Cerebellar cortex (tissue), 1 donor: ENCODE results near the gene STAG1.
"Not testable (repeated sequence)": the region's sequence is repeated elsewhere in the genome, so short reads cannot be mapped to it uniquely, and the experiment has no call there.

Experiments used
- DNase-seq: peaks from one replicate; pipeline ENCODE4 v3.0.0-alpha.2; 2015; ENCODE audit warnings: low spot score

STAG1 gene

DNA sequence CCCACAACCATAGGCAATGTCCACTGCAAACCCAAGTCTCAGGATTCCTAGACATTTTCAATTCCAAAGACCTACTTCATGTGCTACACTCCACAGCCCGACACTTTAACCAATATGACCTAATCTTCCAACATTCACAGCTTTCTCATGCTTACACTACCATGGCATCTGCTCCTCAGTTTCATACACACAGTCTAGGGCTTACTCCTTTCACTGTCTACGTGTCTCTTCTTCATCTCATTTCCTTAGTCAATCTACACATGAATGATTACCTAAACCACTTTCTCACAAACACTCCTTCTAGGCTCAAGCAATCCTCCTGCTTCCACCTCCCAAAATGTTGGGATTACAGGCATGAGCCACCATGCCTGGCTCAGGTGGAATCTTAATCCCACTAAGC, 106.3 kb downstream of the STAG1 start:
- no peak for DNase-seq

DNA sequence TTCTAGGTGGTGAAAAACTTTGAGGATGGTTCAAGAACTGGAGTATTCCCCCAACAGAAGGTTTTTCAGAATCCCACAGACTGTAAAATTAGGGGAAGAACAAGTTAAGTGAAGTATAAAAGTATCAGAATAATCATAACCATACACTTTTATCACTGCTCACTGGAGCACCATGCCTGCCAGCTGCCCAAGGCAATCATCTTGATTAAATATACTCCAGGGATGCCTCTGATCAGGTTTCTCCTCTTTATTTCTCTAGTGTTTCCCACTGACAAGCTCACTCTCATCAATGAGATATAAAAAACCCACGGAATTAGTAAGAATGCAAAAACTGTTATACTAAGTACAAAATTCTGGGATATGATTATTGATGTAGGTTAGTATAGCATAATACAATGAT, 108.0 kb downstream of the STAG1 start:
- no peak for DNase-seq

DNA sequence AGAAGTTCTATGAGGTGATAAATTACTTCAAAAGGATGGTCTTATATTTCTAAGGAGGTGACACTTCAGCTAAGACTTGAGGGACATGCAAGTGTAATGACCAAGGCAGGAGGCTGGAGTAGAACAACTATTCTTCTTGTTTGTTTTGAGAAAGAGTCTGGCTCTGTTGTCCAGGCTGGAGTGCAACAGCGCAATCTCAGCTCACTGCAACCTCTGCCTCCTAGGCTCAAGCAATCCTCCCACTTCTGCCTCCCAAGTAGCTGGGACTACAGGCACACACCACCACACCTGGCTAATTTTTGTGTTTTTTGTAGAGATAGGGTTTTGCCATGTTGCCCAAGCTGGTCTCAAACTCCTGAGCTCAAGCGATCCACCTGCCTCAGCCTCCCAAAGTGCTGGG, 108.8 kb downstream of the STAG1 start:
- not testable (repeated sequence) for DNase-seq

DNA sequence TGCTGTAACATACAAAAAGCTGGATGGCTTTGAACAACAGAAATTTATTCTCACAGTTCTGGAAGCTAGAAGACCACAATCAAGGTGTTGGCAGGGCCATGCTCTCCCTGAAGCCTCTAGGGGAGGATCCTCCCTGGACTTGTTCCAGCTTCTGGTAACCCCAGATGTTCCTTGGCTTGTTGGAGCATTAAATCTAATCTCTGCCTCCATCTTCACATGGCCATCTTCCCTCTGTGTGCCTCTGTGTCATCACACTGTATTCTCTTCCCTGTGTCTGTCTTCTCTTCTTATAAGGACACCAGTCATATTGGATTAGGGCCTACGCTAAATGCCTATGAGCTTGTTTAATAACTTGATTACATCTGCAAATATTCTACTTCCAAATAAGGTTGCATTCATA, 109.5 kb downstream of the STAG1 start:
- no peak for DNase-seq

DNA sequence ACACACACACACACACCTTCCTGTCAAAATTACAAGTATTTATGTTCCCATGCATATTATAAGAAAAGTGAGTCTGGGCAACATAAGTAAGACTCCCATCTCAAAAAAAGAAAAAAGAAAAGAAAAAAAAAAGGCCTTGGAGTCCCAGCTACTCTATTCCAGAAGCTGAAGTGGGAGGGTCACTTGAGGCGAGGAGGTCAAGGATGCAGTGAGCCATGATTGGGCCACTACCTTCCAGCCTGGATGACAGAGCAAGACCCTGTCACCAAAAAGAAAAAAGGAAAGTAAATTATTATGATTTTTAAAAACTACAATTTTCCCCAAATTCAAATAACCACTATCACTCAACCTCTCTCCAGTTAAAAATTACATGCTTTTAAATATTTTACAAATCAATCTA, 113.1 kb downstream of the STAG1 start:
- DNase-seq: no peak

DNA sequence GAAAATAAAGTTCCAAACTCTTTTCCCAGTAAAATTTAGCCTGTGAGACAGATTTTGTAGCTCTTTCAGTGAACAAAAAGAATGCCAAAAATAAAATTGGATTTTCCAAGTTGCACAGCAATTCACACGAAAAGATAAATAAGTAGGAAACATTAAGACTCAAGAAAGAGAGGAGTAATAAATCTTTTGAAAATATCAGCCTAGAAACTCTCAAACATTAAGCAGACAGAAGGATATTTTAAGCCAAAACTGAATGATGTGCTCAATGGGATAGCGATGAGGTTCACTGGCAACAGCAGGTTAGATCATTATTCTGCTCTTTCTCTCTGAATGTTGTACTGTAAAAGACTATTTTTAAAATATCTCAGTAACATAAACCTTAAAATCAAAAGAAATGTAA, 115.0 kb downstream of the STAG1 start:
- DNase-seq: no peak

DNA sequence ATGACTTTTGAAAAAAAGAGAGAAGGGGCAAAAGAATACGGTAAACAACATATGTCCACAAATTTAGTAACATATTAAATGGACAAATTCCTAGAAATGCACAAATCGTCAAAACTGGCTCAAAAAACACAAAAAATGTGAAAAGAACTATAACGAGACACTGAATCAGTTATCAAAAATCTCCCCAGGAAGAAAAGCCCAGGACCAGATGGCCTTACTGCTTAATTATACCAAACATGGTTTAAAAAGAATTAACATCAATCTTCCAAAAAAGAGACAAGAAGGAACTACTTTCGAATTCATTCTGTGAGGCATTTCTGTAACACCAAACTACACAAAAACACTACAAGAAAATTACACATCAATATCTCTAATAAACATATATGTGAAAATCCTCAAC, 117.4 kb downstream of the STAG1 start:
- peak; percentile 57 for DNase-seq

DNA sequence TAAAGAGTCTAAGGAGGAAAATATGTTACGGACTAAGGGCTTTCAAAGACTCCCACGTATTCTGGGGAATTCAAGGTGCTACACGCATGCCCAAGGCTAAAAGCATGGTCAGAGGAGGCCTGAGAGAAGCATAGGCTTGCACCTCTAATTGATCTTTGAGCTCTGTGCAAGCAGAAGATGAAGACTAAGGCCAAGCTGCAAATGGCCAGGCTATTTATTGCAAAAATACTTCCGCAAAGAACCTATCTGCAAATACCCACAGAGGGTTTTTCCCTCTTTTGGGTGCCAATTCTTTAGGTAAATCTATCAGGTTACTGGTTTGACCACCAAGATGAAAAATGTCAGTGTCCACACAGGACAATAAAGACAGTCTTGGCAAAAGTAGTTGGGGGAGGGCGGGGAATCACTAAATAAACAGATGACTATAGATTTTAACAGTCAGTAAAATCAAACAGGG, 119.5 kb downstream of the STAG1 start:
- DNase-seq: no peak

DNA sequence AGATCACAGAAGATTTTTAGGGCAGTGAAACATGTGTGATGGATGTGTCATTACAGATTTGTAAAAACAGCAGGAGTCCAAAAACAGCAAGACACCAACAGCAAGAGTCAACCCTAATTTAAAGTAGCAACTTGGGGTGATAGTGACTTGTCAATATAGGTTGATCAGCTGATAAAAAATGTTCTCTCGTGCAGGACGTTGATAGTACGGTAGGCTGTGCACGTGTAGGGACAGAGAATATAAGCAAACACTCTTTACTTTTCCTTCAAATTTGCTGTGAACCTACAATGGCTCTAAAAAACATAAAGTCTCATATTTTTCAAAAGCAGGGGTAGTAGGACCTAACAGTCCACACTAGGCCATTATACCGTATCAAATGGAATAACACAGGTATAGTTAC, 120.8 kb downstream of the STAG1 start:
- no peak for DNase-seq

DNA sequence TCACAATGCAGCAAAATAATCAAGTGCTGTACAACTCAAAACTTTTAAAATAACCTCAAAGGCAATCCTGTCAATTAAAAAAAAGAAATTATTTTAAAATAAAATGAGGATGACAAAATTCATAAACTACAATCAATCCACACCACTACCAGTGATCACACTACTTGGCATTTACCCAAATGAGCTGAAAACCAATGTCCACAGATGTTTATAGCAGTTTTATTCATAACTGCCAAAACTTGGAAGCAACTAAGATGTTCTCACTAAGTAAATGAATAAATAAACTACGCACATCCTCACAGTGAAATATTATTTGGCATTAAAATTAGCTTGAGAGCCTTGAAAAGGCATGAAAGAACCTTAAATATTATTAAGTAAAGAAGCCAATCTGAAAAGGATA, 121.3 kb downstream of the STAG1 start:
- DNase-seq: no peak

DNA sequence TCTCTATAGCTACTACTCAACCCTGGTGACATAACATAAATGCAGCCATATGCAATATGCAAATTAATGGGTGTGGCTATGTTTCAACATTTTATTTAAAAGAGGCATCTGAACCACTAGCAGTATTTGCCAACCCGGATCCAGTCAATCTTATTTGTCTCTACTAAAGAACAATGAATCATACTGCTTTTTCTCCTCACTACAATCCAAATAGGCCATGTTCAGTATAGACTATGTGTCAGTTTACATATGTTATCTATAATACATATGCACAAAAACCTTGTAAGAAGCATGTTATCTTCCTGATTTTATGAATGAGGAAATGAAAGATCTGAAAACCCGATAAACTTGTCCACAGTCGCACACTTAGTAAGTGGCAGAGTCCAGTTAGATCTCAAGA, 125.7 kb downstream of the STAG1 start:
- no peak for DNase-seq

DNA sequence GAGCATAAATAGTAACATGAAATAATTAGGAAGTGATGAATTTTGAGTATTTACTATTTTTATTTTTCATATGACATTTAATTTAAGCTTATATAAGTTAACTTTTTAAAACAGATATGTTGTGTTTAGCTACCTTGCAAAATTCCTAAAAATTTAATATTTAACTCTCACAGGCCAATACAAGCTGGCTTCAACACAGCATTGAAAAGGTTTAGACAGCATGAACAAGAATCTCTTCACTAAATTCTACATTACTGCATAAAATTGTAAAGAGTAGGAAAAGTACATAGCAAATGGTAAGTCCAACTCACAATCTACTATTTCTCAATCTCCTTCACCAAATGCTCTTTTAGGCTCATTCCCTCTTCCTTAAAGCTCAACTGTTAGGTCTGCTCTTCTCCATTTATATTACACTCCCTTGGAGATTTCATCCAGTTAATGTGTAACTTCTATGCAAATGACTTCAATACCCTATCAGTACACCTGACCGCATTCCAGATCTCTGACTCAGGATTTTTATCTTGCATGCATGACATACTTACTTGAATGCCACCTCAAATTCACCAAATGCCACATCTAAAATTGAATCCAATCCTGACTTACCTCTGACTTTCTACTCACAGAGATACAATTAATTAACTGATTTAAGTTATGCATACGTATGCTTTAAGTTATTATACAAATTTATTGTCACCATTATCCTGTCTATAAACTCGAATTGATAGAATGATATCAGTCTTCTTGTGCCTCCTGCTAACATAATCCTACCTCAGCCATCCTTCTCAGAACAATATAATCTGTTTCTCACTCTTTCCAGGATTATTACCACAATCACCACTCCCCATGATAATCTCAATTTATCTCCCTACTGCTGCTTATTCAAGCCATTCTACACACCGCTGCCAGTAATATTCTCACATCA, 127.0 kb downstream of the STAG1 start:
- DNase-seq: no peak

DNA sequence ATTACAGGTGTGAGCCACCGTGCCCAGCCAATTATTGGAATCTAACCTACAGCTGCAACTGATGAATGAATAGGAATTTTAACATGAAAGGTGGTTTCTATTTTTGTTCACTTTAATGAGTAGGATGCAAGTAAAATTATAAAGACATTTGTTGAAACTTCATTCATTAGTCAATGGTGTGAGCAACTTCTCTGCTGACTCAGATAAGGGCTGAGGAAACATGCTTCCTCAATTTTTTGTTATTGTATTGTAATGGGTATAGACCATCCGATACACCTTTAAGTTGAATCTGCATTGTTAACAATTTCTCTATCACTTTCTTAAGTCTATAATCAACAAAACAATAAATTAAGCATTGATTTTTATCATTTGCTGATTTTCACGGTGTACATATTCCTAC, 127.8 kb downstream of the STAG1 start:
- no peak for DNase-seq

DNA sequence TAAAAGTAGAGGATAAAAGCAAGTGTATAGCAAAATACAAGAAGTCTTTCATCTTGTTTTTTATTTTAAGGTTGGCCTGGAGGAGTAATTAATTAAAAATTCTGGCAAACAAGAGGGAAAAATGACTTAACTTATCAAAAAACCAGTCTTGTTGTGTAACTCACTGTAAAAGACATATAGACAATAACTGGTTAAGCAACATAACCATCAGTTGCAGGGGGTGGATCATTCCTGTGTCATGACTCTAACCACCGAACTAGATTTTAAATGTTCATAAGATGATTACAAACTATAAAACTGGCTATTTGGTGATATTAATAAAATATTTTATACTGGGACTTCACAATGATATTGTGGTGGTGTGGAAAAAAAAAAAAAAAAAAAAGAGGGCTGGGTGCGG, 130.6 kb downstream of the STAG1 start:
- DNase-seq: no peak

DNA sequence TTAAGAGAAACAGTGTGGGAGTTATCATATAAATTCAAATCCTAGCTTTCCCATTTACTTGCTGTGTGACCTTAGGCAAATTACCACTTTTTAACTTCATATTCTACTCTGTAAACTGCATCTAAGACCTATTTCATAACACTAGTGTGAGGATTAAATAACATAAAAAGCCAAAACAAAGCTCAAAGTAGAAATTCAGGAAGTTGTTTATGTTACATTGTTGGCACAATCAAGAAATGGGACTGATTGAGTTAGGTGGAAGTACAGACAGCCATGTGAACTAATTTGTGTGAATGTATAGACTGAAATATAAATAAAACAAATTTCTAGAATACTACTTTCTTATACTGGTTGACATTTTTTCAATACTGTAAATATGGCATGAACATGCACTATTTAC, 131.7 kb downstream of the STAG1 start:
- DNase-seq: no peak

DNA sequence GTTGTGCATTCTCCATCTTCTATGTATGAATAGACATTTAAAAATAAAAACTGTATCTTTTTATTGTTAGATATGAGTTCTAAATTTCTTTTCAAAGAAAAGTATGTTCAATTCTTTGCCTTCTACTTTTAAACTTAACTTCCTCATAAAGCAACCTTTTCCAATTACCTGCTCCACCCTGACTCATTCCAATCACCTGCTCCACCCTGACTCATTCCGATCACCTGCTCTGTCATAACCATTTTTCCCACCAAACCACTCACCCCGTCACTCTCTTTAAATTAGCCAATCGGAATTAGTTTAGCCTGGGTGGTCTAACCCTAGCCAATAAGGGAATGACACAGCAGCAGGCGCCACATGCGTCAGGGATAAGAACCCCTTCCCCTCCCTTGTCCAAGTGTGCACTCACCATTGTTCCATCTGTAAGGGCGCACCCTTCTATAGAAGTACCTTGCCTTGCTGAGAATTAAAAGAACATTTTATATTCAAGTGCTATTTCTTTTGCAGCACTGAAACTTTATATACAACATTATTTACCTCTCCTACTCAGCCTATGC, 134.1 kb downstream of the STAG1 start:
- not testable (repeated sequence) for DNase-seq

DNA sequence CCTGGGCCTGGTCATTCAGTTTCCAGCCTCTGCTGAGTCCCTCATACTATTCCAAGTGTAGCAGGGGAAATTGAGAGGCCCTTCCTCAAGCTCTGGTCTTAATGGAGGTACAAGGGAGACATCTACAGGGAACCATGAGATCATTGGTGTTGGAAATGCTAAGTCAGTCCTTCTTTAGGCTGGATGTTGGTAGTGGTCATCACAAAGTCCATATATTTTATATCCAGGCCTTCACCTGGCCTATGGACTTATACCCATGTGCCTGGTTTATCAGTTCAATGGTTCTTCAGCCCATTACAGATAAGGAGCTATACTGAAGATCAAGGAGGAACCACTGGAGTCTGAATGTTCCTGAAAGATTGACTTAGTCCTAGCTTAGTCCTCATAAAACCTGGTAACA, 135.0 kb downstream of the STAG1 start:
- peak; percentile 32 for DNase-seq

DNA sequence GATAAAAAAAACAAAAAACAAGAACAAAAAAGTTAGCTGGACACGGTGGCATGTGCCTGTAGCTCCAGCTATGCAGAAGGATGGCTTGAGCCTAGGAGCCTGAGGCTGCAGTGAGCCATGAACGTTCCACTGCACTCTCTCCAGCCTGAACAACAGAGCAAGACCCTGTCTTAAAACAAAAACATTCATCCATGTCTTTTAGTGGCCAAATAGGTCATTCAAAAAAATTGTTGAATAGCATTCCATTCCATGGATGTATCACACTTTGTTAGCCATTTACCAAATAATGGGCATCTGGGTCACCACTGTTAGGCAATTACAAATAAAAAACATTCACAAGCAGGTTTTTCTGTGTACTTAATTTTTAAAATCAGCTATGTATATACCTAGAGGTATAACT, 139.7 kb downstream of the STAG1 start:
- no peak for DNase-seq

DNA sequence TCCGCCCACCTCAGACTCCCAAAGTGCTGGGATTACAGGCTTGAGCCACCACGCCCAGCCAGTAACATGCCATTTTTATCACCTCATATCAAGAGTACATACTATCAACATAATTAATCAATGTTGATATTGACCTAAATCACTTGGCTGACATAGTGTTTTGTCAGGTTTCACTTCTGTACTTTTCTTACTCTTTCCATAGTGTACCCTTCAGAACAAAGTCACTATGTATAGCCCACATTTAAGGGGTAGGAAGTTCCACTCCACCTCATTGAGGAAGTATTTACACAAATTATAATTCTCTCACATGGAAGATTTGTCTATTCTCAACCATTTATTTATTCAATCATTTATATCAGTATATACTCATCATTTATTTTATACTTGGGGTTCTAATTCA, 145.2 kb downstream of the STAG1 start:
- DNase-seq: no peak

DNA sequence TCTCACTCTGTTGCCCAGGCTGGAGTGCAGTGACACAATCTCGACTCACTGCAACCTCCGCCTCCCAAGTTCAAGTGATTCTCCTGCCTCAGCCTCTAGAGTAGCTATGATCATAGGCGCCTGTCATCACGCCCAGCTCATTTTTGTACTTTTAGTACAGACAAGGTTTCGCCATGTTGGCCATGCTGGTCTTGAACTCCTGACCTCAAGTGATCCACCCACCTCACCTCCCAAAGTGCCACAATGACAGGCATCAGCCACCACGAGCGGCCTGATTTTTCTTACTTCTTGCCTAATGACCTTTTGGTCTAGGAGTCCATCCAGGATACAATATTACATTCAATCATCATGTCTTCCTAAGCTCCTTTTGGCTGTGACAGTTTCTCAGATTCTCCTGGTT, 146.0 kb downstream of the STAG1 start:
- DNase-seq: not testable (repeated sequence)

DNA sequence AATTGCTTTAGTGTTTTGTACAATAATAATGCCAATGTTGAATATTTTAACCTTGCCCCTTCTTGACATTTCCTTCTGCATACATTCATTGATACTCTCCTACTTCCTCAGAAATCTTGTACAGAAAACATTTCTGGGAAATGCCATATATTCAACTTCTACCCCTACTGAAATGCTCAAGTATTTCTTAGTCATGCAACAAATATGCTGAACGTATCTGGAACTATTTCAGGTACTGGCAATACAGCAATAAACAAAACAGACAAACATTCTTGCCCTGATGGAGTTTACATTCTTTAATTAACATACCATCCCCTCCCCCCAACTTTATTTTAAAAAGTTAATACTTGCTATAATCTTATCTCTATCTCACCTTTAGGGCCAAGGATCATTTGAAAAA, 147.2 kb downstream of the STAG1 start:
- no peak for DNase-seq

DNA sequence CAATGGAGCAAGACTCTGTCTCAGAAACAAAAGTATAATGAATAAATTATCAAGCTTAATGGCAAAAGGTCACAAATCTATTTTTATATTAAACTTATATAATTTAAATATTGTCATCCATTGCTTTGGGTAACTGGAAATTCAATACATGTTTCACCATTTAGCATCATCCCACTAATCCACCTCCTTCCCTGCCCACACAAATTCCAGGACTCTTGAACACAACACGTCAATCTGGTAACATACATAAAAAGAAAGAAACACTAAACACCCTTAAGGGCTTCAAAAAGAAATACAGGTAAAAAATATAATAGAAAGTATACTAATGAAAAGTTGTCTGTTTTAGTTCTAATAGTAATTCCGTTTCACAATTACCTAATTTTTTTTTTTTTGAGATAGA, 149.4 kb downstream of the STAG1 start:
- DNase-seq: no peak

DNA sequence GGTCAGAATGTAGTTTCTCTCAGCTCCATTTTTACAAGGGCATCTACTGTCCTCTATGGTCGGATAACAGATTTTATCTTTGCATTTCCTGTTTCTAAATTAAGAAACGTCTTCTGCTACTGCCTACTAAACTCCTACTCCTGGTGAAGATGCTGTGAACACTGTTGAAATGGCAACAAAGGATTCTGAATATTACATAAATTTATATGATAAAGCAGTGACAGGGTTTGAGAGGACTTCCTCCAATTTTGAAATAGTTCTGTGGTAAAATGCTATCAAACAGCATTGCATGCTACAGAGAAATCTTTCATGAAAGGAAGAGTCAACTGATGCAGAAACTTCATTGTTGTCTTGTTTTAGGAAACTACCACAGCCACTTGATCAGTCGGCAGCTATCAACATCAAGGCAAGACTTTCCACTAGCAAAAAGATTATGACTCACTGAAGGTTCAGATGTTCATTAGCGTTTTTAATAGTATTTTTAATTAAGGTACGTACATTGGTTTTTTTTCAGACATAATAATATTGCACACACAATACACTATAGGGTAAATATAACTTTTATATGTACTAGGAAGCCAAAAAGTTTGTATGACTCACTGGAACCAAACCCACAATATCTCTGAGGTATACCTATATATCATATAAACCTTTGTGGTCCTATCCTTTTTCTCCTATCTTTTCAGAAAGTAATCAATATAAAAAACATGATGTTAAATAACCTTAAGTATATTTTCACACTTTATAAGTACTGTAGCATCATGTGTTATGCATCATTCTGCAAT, 156.1 kb downstream of the STAG1 start:
- no peak for DNase-seq
